AG10803 (cell line): Measurements from ENCODE around the gene MAP3K10.
"Not testable (repeated sequence)": the region's sequence is repeated elsewhere in the genome, so short reads cannot be mapped to it uniquely, and the experiment has no call there.

Experiments
- DNase-seq: peaks from one replicate; pipeline ENCODE4 v3.0.0; 2010; ENCODE audit warnings: low read depth
- H3K4me3 ChIP-seq: 2 replicates; pipeline ENCODE4 v1.5.1; 2011; ENCODE audit warnings: mild to moderate bottlenecking, low read length, control low read depth
- CTCF ChIP-seq: conservative IDR thresholded peaks from 2 replicates; pipeline ENCODE4 v1.5.1; 2011; ENCODE audit warnings: mild to moderate bottlenecking, low read length, control low read depth, inconsistent platforms

MAP3K10 gene

GRCh38 chr19:40162104-40162503, 29.1 kb upstream of the MAP3K10 start:
- no peak for TF ChIP-seq CTCF
- no peak for DNase-seq
- no peak overlapping the region for H3K4me3 ChIP-seq

GRCh38 chr19:40163541-40164129, 27.6 kb upstream of the MAP3K10 start:
- no peak for TF ChIP-seq CTCF
- H3K4me3 ChIP-seq, result no peak overlapping the region
- no peak for DNase-seq

- peak; percentile 29 for DNase-seq
- peak; percentile 79 for TF ChIP-seq CTCF
- no peak overlapping the region for H3K4me3 ChIP-seq
Measured at GRCh38 chr19:40165362-40165937, 25.8 kb upstream of the MAP3K10 start.

- DNase-seq, H3K4me3 ChIP-seq: not testable (repeated sequence)
Measured at GRCh38 chr19:40169482-40170302, 21.5 kb upstream of the MAP3K10 start.

- DNase-seq, H3K4me3 ChIP-seq: not testable (repeated sequence)
Measured at GRCh38 chr19:40170303-40170989, 20.8 kb upstream of the MAP3K10 start.

GRCh38 chr19:40171293-40171692, 19.9 kb upstream of the MAP3K10 start:
- not testable (repeated sequence) for H3K4me3 ChIP-seq, DNase-seq

- no peak overlapping the region for H3K4me3 ChIP-seq
- no peak for TF ChIP-seq CTCF
- DNase-seq, result no peak
Measured at GRCh38 chr19:40174092-40174491, 17.1 kb upstream of the MAP3K10 start.

GRCh38 chr19:40175820-40176219, 15.4 kb upstream of the MAP3K10 start:
- H3K4me3 ChIP-seq, result no peak overlapping the region
- no peak for TF ChIP-seq CTCF
- DNase-seq, result no peak
